DOHH2 (cell line): Measurements from ENCODE around the gene TAF1.

ENCODE experiments used
- H3F3A ChIP-seq: fragments of 200-600 bp; sonication (generic), shearing (Covaris generic); 2 replicates; pipeline ENCODE4 v1.6.0; 2016; ENCODE audit warnings: antibody characterized with exemption, mild to moderate bottlenecking; ENCODE audit not compliant: control insufficient read depth, insufficient read depth
- H3K27ac ChIP-seq: fragments of 200-600 bp; sonication (generic); 2 replicates; pipeline ENCODE4 v1.5.1; 2014; ENCODE audit warnings: low read depth, mild to moderate bottlenecking, low read length, moderate library complexity
- H3K27me3 ChIP-seq: fragments of 200-600 bp; sonication (generic); 2 replicates; pipeline ENCODE4 v1.6.1; 2014; ENCODE audit warnings: mild to moderate bottlenecking, low read length, mixed read lengths; ENCODE audit not compliant: control insufficient read depth
- H3K36me3 ChIP-seq: fragments of 200-600 bp; sonication (generic); 2 replicates; pipeline ENCODE4 v1.6.1; 2014; ENCODE audit warnings: mild to moderate bottlenecking, low read length, moderate library complexity, mixed read lengths; ENCODE audit not compliant: control insufficient read depth
- H3K4me1 ChIP-seq: fragments of 200-600 bp; sonication (generic); 2 replicates; pipeline ENCODE4 v1.6.1; 2014; ENCODE audit warnings: mild to moderate bottlenecking, low read length, mixed read lengths; ENCODE audit not compliant: control insufficient read depth
- H3K4me2 ChIP-seq: fragments of 200-600 bp; sonication (generic); 2 replicates; pipeline ENCODE4 v1.6.0; 2014; ENCODE audit warnings: mild to moderate bottlenecking, low read length, moderate library complexity
- H3K4me3 ChIP-seq: fragments of 200-600 bp; sonication (generic); 2 replicates; pipeline ENCODE4 v1.5.1; 2014; ENCODE audit warnings: mild to moderate bottlenecking, low read length, mixed read lengths
- H3K79me2 ChIP-seq: fragments of 200-600 bp; sonication (generic); 2 replicates; pipeline ENCODE4 v1.6.1; 2014; ENCODE audit warnings: mild to moderate bottlenecking, low read length, mixed read lengths; ENCODE audit not compliant: control insufficient read depth
- H3K9me2 ChIP-seq: fragments of 200-600 bp; sonication (generic); replicated peaks from 2 replicates; pipeline ENCODE4 v1.6.1; 2014; ENCODE audit warnings: mild to moderate bottlenecking, low read length, mixed read lengths; ENCODE audit not compliant: control insufficient read depth
- H3K9me3 ChIP-seq: fragments of 200-600 bp; sonication (generic); 2 replicates; pipeline ENCODE4 v1.6.1; 2014; ENCODE audit warnings: antibody characterized with exemption, low read length, mixed read lengths; ENCODE audit not compliant: control insufficient read depth, insufficient read depth
- H4K20me1 ChIP-seq: fragments of 200-600 bp; sonication (generic); 2 replicates; pipeline ENCODE4 v1.6.0; 2014; ENCODE audit warnings: low read depth, mild to moderate bottlenecking, antibody characterized with exemption, low read length, moderate library complexity; ENCODE audit not compliant: control insufficient read depth, insufficient read depth
- CTCF ChIP-seq: fragments of 200-600 bp; sonication (generic); IDR thresholded peaks from one replicate; pipeline ENCODE4 v1.5.1; 2014; ENCODE audit warnings: antibody characterized with exemption, mild to moderate bottlenecking, low read depth, low read length; ENCODE audit not compliant: poor library complexity, severe bottlenecking
- EZH2phosphoT487 ChIP-seq: fragments of 200-600 bp; sonication (generic); IDR thresholded peaks from 2 replicates; pipeline ENCODE4 v1.6.1; 2017; ENCODE audit warnings: borderline replicate concordance, mild to moderate bottlenecking, antibody characterized with exemption, low read length, moderate library complexity, mixed read lengths

Gene TAF1

GRCh38 chrX:71514367-71515037 lies 148.3 kb downstream of the TAF1 start:
- Histone ChIP-seq H3K9me2 (no peaks in the 10 kb centered on the region), H3F3A (no peaks in the 10 kb centered on the region), H3K4me2 (no peak overlapping the region), H4K20me1 (no peaks in the 10 kb centered on the region), H3K36me3 (no peaks in the 10 kb centered on the region), H3K4me1 (peaks cover 6% of the 10 kb centered on the region), H3K27me3 (no peaks in the 10 kb centered on the region), H3K9me3 (no peaks in the 10 kb centered on the region), H3K79me2 (no peaks in the 10 kb centered on the region), H3K27ac (no peak overlapping the region), H3K4me3 (no peak overlapping the region)
- TF ChIP-seq EZH2phosphoT487 (no peak), CTCF (no peak)

GRCh38 chrX:71515038-71515396 lies 148.9 kb downstream of the TAF1 start:
- Histone ChIP-seq H3K4me1 (peaks cover 5% of the 10 kb centered on the region), H3K9me3 (no peaks in the 10 kb centered on the region), H3K9me2 (no peaks in the 10 kb centered on the region), H4K20me1 (no peaks in the 10 kb centered on the region), H3K4me2 (no peak overlapping the region), H3K27me3 (no peaks in the 10 kb centered on the region), H3K36me3 (no peaks in the 10 kb centered on the region), H3K79me2 (no peaks in the 10 kb centered on the region), H3K27ac (no peak overlapping the region), H3K4me3 (no peak overlapping the region), H3F3A (no peaks in the 10 kb centered on the region)
- TF ChIP-seq CTCF = no peak
- TF ChIP-seq EZH2phosphoT487 = no peak
